Measurements from ENCODE around the gene EPHA2.

EPHA2 gene

DNA sequence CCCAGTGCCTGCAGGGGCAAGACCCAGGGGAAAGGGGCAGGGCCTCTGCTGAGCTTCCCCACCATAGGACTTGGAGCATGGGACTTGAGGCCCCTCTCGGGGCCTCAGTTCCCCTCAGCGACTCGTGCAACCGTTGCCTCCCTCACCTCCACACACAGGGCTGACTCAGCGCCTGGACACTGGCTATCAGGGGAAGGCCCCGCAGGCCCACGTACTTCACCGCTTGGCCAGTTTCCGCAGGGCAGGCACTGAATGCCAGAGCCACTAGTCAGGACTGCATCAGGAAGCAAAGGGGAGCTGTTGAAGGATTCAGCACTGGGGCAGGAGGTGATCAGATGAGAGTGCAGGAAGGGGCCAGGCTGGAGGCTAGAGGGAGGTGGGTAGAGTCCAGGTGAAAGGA lies 66.9 kb downstream of the EPHA2 start:
- DNase-seq, result no peak

DNA sequence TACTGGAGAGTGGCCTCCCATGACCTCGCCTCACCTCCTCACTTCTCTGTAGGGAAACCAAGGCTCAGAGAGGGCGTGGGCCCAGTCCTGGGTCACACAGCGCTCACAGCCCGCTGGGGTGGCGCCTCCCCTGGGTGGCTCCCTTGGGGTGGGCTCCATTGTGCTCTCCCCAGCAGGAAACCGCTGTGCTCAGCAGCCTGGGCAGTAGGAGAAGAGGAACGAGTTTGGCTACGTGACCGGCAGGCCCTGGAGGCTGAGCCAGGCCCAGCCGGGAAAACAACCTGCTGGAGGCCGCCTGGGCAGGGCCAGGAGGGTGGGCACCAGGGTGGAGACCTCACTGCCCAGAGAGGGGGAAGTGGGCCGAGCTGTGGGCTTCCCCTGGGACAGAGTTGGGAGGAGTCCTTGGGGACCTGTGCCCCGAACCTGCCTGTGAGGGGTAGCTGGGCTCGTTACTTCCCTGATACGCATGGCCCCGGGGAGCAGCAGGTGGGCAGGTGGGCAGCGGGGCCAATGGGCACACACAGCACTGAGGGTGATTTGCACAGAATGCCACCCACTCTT lies 67.4 kb downstream of the EPHA2 start:
- DNase-seq, result no peak

DNA sequence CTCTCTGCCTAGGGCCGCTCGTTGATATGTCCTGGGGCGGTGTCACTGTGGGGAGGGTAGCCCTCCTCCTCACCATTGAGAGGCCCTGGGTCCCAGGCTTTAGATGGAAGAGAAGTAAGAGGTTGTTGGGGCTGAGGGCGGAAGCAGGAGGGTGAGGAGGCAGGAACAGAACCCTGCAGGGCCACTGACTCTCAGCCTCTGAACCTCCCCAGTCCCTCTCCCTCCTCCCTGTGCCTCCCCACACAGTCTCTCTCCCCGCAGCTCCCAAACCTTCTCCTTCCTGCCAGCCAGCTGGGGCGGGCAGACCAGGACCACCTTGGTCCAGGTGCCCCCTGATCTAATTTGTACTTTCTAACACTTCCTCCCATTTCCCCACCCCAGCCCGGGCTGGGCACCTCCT lies 68.1 kb downstream of the EPHA2 start:
- DNase-seq, result no peak

DNA sequence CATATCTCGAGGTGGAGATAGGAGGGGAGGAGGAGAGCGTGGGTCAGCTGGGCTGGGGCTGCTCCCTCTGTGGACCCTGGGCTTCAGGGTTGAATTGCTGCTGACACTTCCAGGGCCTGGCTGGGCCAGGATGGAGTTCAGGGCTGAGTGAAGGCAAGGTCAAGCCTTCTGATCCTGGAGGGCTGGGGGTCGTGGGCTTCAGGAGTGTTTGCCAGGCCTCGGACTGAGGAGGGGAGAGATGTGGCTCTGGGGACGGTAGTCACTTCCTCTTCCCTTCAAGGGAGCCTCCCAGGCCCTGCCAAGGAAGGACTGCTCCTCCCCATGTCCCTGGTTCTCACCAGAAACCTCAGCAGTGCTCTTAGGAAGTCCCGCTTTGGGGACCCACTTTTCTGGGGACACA lies 70.3 kb downstream of the EPHA2 start:
- DNase-seq, result no peak

DNA sequence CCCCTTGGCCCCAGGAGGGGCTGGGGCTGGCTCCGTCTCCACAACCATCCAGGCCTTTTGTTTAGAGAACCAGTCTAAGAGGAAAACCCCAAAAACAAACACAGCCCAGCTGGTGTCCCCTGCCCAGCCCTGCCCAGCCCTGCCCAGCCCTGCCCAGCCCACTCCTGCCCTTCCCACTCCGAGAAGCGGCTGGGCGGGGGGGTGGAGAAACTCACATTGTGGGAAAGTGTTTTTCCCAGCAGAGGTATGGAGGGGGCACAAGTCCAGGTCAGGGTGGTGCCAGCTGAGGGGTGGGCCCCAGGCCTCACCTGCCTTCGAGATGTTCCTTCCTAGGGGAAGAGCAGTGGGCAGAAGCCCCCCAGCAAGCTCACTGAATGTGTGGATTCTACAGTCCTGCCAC lies 72.4 kb downstream of the EPHA2 start:
- DNase-seq, result no peak

DNA sequence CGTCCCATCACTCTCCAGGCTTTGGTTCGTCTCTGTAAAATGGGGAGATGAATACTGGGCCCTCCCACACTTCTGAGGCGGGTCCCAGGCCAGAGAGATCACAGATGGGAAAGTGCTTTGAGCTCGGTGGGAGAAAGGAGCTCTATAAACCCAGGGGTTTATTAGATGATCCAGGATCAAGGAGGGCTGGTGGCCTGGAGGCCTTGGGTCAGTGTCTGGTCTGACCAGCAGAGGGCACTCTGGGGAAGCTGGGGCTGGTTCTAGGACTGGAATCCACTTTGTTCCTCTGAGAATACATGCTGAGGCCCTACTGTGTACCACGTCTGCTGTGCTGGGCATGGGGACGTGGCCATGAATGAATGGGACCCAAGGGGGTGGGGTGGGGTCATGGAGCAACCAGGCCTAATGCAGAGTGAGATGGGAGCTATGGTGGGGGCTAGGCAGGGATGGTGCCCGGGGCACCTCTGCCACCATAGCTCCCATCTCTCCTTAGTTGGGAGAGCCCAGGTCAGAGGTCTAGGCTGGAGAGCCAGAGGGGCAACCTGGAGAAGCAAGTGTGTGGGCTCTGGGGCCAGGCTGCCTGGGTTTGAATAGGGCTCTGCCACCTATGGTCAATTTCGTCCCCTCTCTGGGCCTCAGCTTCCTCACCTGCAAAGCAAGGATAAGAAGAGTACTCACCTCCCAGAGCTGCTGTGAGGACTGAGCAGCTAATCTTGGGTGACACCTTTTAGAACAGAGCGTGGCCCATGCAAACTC lies 73.4 kb downstream of the EPHA2 start:
- DNase-seq, result peak; percentile 37

DNA sequence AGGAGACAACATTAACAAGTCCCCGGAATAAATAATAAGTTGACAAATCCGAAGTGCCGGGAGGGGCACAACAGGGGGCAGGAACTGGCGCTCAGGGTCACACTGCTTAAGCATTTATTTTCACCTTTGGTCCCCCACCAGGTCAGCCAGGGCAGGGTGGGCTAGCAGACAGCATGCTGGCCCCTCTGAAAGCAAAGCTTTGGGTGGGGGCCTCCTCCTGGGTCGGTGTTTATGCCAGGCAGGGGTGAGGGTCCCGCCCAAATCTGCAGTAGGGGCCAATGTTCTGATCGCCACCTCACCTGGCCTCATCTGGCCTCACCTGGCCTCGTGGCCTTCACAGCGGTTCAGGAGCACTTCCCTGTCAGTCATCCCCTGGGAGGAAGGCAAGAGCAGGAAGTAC lies 74.2 kb downstream of the EPHA2 start:
- DNase-seq, result no peak

DNA sequence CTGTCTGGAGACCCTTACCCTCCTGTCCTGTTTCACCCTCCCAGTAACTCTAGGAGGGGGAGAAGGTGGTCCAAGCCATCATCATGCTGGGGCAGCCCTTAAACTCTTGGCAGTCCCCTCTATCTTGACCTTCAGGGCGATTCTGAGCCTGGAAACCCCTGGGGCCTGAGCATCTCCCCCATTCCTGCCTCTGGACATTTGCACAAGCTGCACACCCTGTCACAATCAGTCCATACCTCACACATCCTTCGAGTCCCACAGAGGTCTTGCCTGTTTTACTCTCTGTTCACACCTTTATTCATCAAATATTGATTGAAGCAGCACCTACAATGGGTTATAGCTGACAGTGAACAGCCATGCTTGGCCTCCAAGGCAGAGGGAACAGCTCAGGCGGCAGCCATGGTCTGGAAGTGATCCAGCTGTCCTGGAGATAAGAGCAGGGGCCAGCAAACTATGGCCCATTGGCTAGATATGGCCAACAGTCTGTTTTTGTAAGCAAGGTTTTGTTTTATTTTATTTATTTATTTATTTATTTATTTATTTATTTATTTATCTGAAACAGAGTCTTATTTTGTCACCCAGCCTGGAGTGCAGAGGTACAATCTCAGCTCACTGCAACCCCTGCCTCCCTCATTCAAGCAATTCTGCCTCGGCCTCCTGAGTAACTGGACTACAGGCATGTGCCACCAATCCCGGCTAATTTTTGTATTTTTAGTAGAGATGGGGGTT lies 75.3 kb downstream of the EPHA2 start:
- DNase-seq, result no peak

DNA sequence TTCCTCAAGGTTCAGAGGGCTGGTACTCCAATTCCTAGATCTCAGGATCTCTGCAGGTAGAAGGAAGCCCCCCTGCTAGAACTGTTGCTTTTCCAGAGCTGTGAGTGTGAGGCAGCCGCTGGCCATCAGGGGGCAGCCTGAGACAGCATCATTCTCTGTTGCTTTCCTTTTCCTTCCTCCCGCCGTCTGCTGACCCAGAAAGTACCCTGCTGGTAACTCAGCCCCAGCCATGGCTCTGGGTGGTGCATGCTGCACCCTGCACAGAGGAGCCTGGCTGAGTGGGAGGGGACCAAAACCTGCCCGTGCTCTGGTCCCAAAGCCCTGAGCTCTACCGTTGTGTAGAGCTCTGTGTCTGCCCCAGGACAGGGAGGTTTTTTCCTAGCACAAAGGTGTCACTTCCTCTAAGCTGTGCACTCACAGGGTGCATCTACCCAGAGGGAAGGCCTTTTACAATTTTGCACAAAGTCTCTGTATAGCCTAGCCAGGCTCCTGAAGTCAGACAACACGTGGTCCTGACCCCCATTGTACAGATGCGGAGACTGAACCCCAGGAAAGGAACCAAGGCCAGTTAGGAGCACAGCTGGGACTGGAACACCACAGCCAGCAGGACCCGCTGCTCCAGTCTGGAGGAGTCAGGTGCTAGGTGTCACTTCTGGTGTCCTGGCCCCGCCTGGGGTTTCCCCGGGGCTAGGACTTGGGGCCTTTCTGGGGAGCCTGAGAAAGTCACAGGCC lies 76.8 kb downstream of the EPHA2 start:
- peak; percentile 66 for DNase-seq

DNA sequence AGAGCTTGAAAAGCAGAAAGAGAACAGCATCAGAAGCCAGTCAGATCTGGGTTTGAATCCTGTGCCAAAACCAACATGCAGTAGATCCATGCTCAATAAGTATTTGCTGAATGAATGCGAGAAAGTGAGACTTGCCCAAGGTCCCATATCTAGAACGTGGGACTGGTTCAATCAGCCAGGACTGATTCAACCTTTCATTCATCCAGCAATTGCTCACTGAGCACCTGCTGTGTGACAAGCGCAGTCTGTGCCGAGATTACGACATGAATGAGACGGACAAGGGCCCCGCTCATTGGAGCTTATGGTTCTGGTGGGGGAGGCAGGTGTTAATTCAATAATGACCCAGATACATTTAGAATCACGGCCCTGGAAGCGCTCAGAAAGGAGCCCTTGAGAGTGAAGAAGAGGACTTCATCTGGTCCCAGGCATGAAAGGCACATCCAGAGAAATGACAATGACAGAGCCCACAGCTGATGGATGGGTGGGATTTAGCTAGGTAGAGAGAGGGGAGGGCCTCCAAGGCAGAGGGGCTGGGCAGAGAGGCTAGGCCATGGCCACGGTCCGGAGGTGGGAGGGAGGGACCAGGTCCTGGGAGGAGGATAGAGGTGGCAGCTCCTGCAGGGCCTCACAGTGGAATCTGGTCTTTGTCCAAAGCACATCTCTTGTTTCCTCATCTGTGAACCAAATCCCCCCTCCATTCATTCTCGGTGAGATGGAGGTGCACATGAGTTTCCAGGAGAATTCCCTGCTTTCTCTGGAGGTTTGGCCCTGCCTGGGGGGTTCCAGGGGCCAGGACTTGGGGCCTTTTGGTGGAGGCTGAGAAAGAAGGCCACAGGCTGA lies 78.2 kb downstream of the EPHA2 start:
- DNase-seq, result no peak

DNA sequence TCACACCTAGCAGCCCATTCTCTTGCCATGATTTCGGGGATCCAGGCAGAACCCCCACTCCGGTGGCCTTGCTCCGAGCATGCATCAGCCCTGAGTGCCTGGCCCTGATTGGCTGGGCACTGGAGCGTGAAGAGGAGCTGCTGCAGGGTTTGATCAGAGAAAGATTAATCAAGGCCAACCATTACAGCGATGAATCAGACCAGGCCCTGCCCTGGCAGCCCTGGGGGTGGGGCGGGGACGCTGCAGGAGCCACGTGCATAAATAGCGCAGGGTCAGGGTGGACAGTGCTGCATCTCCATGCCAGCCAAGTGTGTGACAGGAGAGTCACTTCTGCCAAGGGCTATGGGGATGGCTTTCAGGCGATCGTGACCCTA lies 79.0 kb downstream of the EPHA2 start:
- no peak for DNase-seq

DNA sequence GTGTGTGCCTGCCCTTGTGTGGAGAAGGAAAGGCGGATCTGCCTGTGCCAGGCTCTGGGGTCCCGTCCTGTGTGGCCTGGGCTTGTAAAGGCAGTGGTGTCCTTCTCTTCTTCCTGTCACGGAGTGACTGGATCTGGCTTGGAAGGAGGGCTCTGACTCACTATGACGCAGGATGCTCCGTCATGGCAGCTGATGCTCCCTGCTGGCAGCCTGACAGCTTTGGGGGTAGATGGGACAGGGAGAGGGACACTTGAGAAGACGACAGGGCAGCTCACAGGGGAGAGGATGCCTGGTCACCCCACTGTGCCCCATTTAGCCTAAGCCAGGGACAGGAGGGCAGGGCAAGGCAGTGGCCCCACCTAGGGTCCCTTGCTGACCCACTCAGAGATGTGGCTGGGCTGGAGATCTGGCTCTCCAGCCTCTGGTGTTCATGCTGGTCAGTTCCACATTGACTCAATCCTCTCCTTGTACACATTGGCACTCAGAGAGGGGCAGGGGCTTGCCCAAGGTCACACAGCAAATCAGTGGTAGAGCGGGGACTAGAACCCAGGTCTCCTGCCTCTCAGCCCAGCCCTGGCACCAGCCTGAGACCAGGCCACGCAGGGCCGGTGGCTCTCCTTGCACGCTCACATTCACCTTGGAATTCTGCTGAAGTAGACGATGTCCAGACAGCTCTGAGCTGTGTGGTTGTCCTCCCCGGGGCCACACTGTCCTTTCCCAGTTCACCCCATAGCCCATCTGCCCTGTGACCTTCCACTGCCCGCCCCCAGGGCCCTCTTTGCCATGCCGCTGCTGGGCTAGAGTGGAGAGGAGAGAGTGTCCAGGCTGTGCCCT lies 79.6 kb downstream of the EPHA2 start:
- no peak for DNase-seq

DNA sequence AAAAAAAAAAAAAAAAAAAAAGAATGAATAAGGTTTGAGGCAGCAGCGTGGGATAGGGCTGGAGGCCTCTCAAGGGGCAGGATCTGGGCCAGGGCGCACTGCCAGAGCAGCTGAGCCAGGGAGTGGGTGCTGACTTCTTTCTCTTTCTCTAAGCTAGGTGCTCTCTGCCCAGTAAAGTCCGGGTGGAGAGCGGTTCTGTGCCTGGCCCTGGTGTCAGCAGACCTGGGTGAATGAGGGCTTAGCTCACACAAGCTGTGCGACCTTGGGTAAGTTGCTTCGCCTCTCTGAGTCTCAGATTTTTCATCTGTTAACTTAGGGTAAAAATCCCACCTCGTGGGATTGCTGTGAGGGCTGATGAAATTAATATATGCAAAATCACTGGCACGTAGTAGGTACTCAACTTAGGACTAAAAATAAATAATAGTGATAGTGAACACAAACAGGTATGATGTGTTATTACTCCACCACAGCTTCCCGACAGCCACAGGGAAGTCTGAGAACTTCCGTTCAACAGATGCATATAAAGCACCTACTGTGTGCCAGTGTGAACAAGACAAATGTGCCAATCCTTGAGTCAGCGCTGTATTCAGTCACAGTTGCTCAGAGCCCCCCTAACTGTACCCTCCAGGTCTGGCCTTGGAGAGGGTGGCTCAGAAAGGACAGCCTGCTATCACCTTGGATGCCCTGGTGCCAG lies 80.4 kb downstream of the EPHA2 start:
- no peak for DNase-seq
